HUES48 (cell line): ENCODE data around the gene CYP4F3.
"Not testable (repeated sequence)": the region's sequence is repeated elsewhere in the genome, so short reads cannot be mapped to it uniquely, and the experiment has no call there.

Source experiments
- H3K27ac ChIP-seq: one replicate; pipeline ENCODE4 v1.7.0; 2013; ENCODE audit warnings: low read depth, low read length, inconsistent platforms
- H3K27me3 ChIP-seq: 2 replicates; pipeline ENCODE4 v1.6.1; 2013; ENCODE audit warnings: mild to moderate bottlenecking, low read length; ENCODE audit not compliant: control insufficient read depth, insufficient read depth
- H3K36me3 ChIP-seq: 2 replicates; pipeline ENCODE4 v1.6.1; 2013; ENCODE audit warnings: low read length; ENCODE audit not compliant: control insufficient read depth, insufficient read depth
- H3K4me1 ChIP-seq: 2 replicates; pipeline ENCODE4 v1.6.1; 2013; ENCODE audit warnings: mild to moderate bottlenecking, low read length; ENCODE audit not compliant: control insufficient read depth, insufficient read depth
- H3K4me3 ChIP-seq: 2 replicates; pipeline ENCODE4 v1.5.1; 2013; ENCODE audit warnings: mild to moderate bottlenecking, low read depth, low read length
- H3K9ac ChIP-seq: 2 replicates; pipeline ENCODE4 v1.6.1; 2013; ENCODE audit warnings: mild to moderate bottlenecking, low read depth, low read length, moderate library complexity
- H3K9me3 ChIP-seq: 2 replicates; pipeline ENCODE4 v1.6.1; 2013; ENCODE audit warnings: low read length; ENCODE audit not compliant: control insufficient read depth, insufficient read depth

The CYP4F3 gene

GRCh38 chr19:15644816-15645215 lies 4.1 kb downstream of the CYP4F3 start:
- Histone ChIP-seq H3K27me3 (no peaks in the 10 kb centered on the region), H3K27ac (no peak overlapping the region), H3K4me3 (no peak overlapping the region), H3K4me1 (no peaks in the 10 kb centered on the region), H3K36me3 (no peaks in the 10 kb centered on the region), H3K9ac (no peak overlapping the region), H3K9me3 (peaks cover 93% of the 10 kb centered on the region)

- Histone ChIP-seq H3K9me3 (peaks cover 84% of the 10 kb centered on the region), H3K4me1 (no peaks in the 10 kb centered on the region), H3K27ac (no peak overlapping the region), H3K27me3 (no peaks in the 10 kb centered on the region), H3K9ac (no peak overlapping the region), H3K36me3 (no peaks in the 10 kb centered on the region), H3K4me3 (no peak overlapping the region)
Observed at GRCh38 chr19:15649526-15649925, 8.8 kb downstream of the CYP4F3 start.

GRCh38 chr19:15650123-15650522 lies 9.4 kb downstream of the CYP4F3 start:
- not testable (repeated sequence) for H3K36me3 ChIP-seq, H3K4me1 ChIP-seq, H3K27ac ChIP-seq, H3K27me3 ChIP-seq, H3K4me3 ChIP-seq, H3K9ac ChIP-seq
- peaks cover 82% of the 10 kb centered on the region for H3K9me3 ChIP-seq

- Histone ChIP-seq H3K4me3 (no peak overlapping the region), H3K9me3 (peaks cover 81% of the 10 kb centered on the region), H3K27ac (no peak overlapping the region), H3K9ac (no peak overlapping the region), H3K4me1 (no peaks in the 10 kb centered on the region), H3K27me3 (no peaks in the 10 kb centered on the region), H3K36me3 (no peaks in the 10 kb centered on the region)
Observed at GRCh38 chr19:15651791-15652190, 11.1 kb downstream of the CYP4F3 start.

- Histone ChIP-seq H3K36me3 (no peaks in the 10 kb centered on the region), H3K27ac (no peak overlapping the region), H3K27me3 (no peaks in the 10 kb centered on the region), H3K4me1 (no peaks in the 10 kb centered on the region), H3K9me3 (peaks cover 81% of the 10 kb centered on the region), H3K4me3 (no peak overlapping the region; the same call in 1 of the 2 replicates), H3K9ac (no peak overlapping the region)
Observed at GRCh38 chr19:15652559-15653278, 12.0 kb downstream of the CYP4F3 start.

- Histone ChIP-seq H3K36me3 (no peaks in the 10 kb centered on the region), H3K9me3 (peaks cover 85% of the 10 kb centered on the region), H3K27me3 (no peaks in the 10 kb centered on the region), H3K4me1 (no peaks in the 10 kb centered on the region), H3K27ac (no peak overlapping the region), H3K4me3 (no peak overlapping the region), H3K9ac (no peak overlapping the region)
Observed at GRCh38 chr19:15656467-15656866, 15.8 kb downstream of the CYP4F3 start.

GRCh38 chr19:15663247-15663646 lies 22.6 kb downstream of the CYP4F3 start:
- no peaks in the 10 kb centered on the region for H3K4me1 ChIP-seq
- no peak overlapping the region for H3K9ac ChIP-seq
- peaks cover 89% of the 10 kb centered on the region for H3K9me3 ChIP-seq
- no peak overlapping the region for H3K4me3 ChIP-seq
- no peaks in the 10 kb centered on the region for H3K36me3 ChIP-seq
- no peaks in the 10 kb centered on the region for H3K27me3 ChIP-seq
- H3K27ac ChIP-seq: no peak overlapping the region

- Histone ChIP-seq H3K9ac (no peak overlapping the region), H3K4me3 (no peak overlapping the region), H3K4me1 (no peaks in the 10 kb centered on the region), H3K27ac (no peak overlapping the region), H3K9me3 (peaks cover 93% of the 10 kb centered on the region), H3K36me3 (no peaks in the 10 kb centered on the region), H3K27me3 (no peaks in the 10 kb centered on the region)
Observed at GRCh38 chr19:15666186-15666585, 25.5 kb downstream of the CYP4F3 start.

GRCh38 chr19:15666883-15667282 lies 26.2 kb downstream of the CYP4F3 start:
- Histone ChIP-seq H3K4me1 (no peaks in the 10 kb centered on the region), H3K4me3 (no peak overlapping the region), H3K27ac (no peak overlapping the region), H3K9me3 (peaks cover 93% of the 10 kb centered on the region), H3K27me3 (no peaks in the 10 kb centered on the region), H3K36me3 (no peaks in the 10 kb centered on the region), H3K9ac (no peak overlapping the region)

- Histone ChIP-seq H3K9me3 (peaks cover 84% of the 10 kb centered on the region), H3K36me3 (no peaks in the 10 kb centered on the region), H3K27ac (no peak overlapping the region), H3K4me3 (no peak overlapping the region), H3K27me3 (no peaks in the 10 kb centered on the region), H3K4me1 (no peaks in the 10 kb centered on the region), H3K9ac (no peak overlapping the region)
Observed at GRCh38 chr19:15669440-15669839, 28.7 kb downstream of the CYP4F3 start.

GRCh38 chr19:15669891-15670290 lies 29.2 kb downstream of the CYP4F3 start:
- no peak overlapping the region for H3K27ac ChIP-seq
- peaks cover 84% of the 10 kb centered on the region for H3K9me3 ChIP-seq
- H3K27me3 ChIP-seq: no peaks in the 10 kb centered on the region
- no peak overlapping the region for H3K4me3 ChIP-seq
- no peak overlapping the region for H3K9ac ChIP-seq
- H3K4me1 ChIP-seq: no peaks in the 10 kb centered on the region
- no peaks in the 10 kb centered on the region for H3K36me3 ChIP-seq
